Measurements from ENCODE around the gene ECPAS.

DNA sequence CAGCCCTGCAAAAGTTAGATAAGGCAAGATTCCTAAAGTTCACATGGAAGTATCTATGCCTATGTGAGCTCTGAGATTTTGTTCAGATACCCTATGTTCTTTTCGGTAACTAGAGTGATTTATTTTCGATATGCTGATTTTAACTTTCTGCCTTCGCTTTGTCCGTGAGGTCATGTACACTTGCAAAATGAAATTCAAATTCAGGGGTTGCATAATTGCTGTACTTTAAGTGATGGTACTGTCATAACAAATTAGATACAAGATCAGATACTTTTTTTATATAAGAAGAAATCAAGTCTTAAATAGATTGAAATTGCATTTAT is 350 bp upstream of the ECPAS start:
- no peak for TF ChIP-seq POLR2AphosphoS5 (IDR thresholded peaks at IDR 0.05; ENCODE audit: low read depth, low read length)
- no peak for TF ChIP-seq CTCF (IDR thresholded peaks at IDR 0.05)
- TF ChIP-seq SIN3A (IDR thresholded peaks at IDR 0.05; ENCODE audit: borderline replicate concordance, insufficient read depth, low read depth, low read length) = no peak
- no peak for TF ChIP-seq REST (IDR thresholded peaks at IDR 0.05; ENCODE audit: insufficient read depth in 1 of 2, low read depth in 2 of 2, low read length in 1 of 2)
- TF ChIP-seq TCF7L2 (IDR thresholded peaks at IDR 0.05; ENCODE audit: low read depth, low read length) = no peak
